H1 (cell line): ENCODE data around the gene RESF1.

Source experiments
- CBX5 ChIP-seq: fragments of 300-800, 300-1000 bp; sonication (generic); IDR thresholded peaks from 2 replicates; pipeline ENCODE4 v1.7.1; 2016; ENCODE audit warnings: antibody characterized with exemption, low read length, low read depth
- CHD1 ChIP-seq: IDR thresholded peaks from 2 replicates; pipeline ENCODE4 v1.6.1; 2012; ENCODE audit warnings: low read depth, low read length, improper control_type of control experiment
- CTCF ChIP-seq, 3 experiments: IDR thresholded peaks; 1 replicate in 2 of 3; 2 replicates in 1 of 3; pipeline versions ENCODE4 v1.5.1 to v1.6.1; 2011; ENCODE audit warnings: low read length in 3 of 3, mild to moderate bottlenecking in 3 of 3, inconsistent platforms in 2 of 3, low read depth in 1 of 3, moderate library complexity in 1 of 3; ENCODE audit not compliant: insufficient read depth in 1 of 3; ENCODE audit errors: control extremely low read depth in 1 of 3
- EP300 ChIP-seq, 2 experiments: IDR thresholded peaks; 1 replicate in 1 of 2; 2 replicates in 1 of 2; pipeline ENCODE4 v1.6.1; 2011 to 2012; ENCODE audit warnings: low read depth in 2 of 2, low read length in 2 of 2, mild to moderate bottlenecking in 2 of 2, borderline replicate concordance in 1 of 2, inconsistent platforms in 1 of 2, moderate library complexity in 1 of 2
- HDAC2 ChIP-seq, 2 experiments: fragments of 300-600 bp in 1 of 2; sonication (generic) in 1 of 2; IDR thresholded peaks; 2 replicates each; pipeline ENCODE4 v1.6.1; 2011 to 2012; ENCODE audit warnings: low read depth in 2 of 2, low read length in 2 of 2, mild to moderate bottlenecking in 2 of 2, moderate library complexity in 2 of 2, borderline replicate concordance in 1 of 2, inconsistent platforms in 1 of 2
- KDM5A ChIP-seq: fragments of 200-600 bp; IDR thresholded peaks from 2 replicates; pipeline ENCODE4 v1.7.1; 2012; ENCODE audit warnings: mild to moderate bottlenecking, low read length, inconsistent platforms, mixed read lengths
- POLR2A ChIP-seq, 2 experiments: IDR thresholded peaks; 1 replicate in 1 of 2; 2 replicates in 1 of 2; pipeline ENCODE4 v1.6.1; 2011; ENCODE audit warnings: low read depth in 2 of 2, low read length in 2 of 2, mild to moderate bottlenecking in 2 of 2; ENCODE audit errors: control extremely low read depth in 1 of 2
- POLR2AphosphoS5 ChIP-seq: IDR thresholded peaks from 2 replicates; pipeline ENCODE4 v1.6.1; 2011; ENCODE audit warnings: low read depth, low read length
- SP2 ChIP-seq: IDR thresholded peaks from 2 replicates; pipeline ENCODE4 v1.6.1; 2012; ENCODE audit warnings: mild to moderate bottlenecking, low read length, inconsistent platforms

- no peak for TF ChIP-seq CTCF (IDR thresholded peaks at IDR 0.05; ENCODE audit: control extremely low read depth in 1 of 3, insufficient read depth in 1 of 3, low read depth in 1 of 3, low read length in 3 of 3)
- no peak for TF ChIP-seq POLR2AphosphoS5
- TF ChIP-seq KDM5A = no peak
- TF ChIP-seq SP2 = no peak
- no peak for TF ChIP-seq CBX5
- TF ChIP-seq CHD1 = no peak
- no peak for TF ChIP-seq EP300 (IDR thresholded peaks at IDR 0.05; ENCODE audit: borderline replicate concordance in 1 of 2, low read depth in 2 of 2, low read length in 2 of 2)
- TF ChIP-seq HDAC2 (IDR thresholded peaks at IDR 0.05; ENCODE audit: borderline replicate concordance in 1 of 2, low read depth in 2 of 2, low read length in 2 of 2) = no peak
- TF ChIP-seq POLR2A (IDR thresholded peaks at IDR 0.05; ENCODE audit: control extremely low read depth in 1 of 2, low read depth in 2 of 2, low read length in 2 of 2) = no peak
Observed at GRCh38 chr12:31915446-31915845, 43.8 kb upstream of the RESF1 start.
